Small intestine (tissue), 7 donors: ENCODE results near the gene TXNRD3. TPM values are rescaled to one million over a fixed set of nuclear protein-coding genes. Genes with fewer than 3 reads are reported as not detected.

Experiments
- DNase-seq, 2 donors: peaks; one replicate each; pipeline versions ENCODE4 v3.0.0 to v3.0.0-alpha.2; 2013
- FAIRE-seq: peaks from 2 replicates; lab custom pipeline; 2012; peaks lifted over from hg19 to GRCh38; lab: Jason Lieb, UNC
- H3K27ac ChIP-seq, 3 donors: one replicate each; pipeline ENCODE4 v1.5.1; 2013; ENCODE audit warnings: low read length in 2 of 3, mild to moderate bottlenecking in 2 of 3, control low read depth in 1 of 3, inconsistent platforms in 1 of 3, low read depth in 1 of 3, moderate library complexity in 1 of 3
- H3K27me3 ChIP-seq, 3 donors: one replicate each; pipeline ENCODE4 v1.6.1; 2013; ENCODE audit warnings: low read length in 3 of 3, inconsistent platforms in 1 of 3; ENCODE audit not compliant: control insufficient read depth in 3 of 3, insufficient read depth in 3 of 3
- H3K36me3 ChIP-seq, 3 donors: one replicate each; pipeline ENCODE4 v1.6.1; 2013; ENCODE audit warnings: low read length in 3 of 3, inconsistent platforms in 1 of 3, low read depth in 1 of 3, mild to moderate bottlenecking in 1 of 3, moderate library complexity in 1 of 3; ENCODE audit not compliant: control insufficient read depth in 3 of 3, insufficient read depth in 2 of 3
- H3K4me1 ChIP-seq, 3 donors: one replicate each; pipeline ENCODE4 v1.6.1; 2013; ENCODE audit warnings: low read length in 2 of 3, inconsistent platforms in 1 of 3, low read depth in 1 of 3, mild to moderate bottlenecking in 1 of 3, moderate library complexity in 1 of 3; ENCODE audit not compliant: control insufficient read depth in 3 of 3, insufficient read depth in 2 of 3
- H3K4me3 ChIP-seq, 3 donors: one replicate each; pipeline ENCODE4 v1.5.1; 2013; ENCODE audit warnings: low read length in 3 of 3, control low read depth in 1 of 3, inconsistent platforms in 1 of 3, low read depth in 1 of 3, mild to moderate bottlenecking in 1 of 3, moderate library complexity in 1 of 3
- H3K9me3 ChIP-seq, 2 donors: one replicate each; pipeline ENCODE4 v1.6.1; 2013; ENCODE audit warnings: low read depth in 1 of 2, low read length in 1 of 2; ENCODE audit not compliant: control insufficient read depth in 2 of 2, insufficient read depth in 1 of 2
- WGBS, 3 donors: extraction: QIAGEN DNeasy Blood & Tissue Kit; methylation state at CpG; one replicate each; pipeline ENCODE4 v1.1.7; 2013; 5-methylcytosine and 5-hydroxymethylcytosine counted together
- polyA plus RNA-seq, 4 donors: library from polyadenylated mRNA; stranded (reverse) in 3 of 4; unstranded in 1 of 4; fragments of 200-250 nt in 3 of 4; fragments of 120-200 nt in 1 of 4; gene quantifications; one replicate each; pipeline versions ENCODE4 v1.2.1 to v1.2.3, GENCODE V29; 2013
- donor health status: healthy with polysubstance abuse.
- donor health status: control.
- donor health status: control.
- donor health status: Bipolar disorder and iron deficiency.
- donor health status: healthy.

The TXNRD3 gene
- polyA plus RNA-seq, 4 donors, result 0.89 to 7.4 (median 2.8) TPM

DNA sequence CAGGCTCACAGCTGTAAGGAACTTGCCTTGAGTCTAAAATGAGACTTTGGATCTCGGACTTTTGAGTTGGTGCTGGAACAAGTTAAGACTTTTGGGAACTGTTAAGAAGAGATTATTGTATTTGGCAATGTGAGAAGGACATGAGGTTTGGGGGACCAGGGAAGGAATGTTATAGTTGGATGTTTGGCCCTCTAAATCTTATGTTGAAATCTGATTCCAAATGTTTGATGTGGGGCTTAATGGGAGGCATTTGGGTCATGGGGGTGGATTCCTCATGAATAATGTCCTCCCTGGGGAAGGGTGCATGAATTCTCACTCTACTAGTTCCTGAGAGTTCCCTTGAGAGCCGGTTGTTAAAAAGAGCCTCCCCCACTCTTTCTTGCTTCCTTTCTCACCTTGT, 30.6 kb upstream of the TXNRD3 start:
- DNase-seq (no peak), FAIRE-seq (no peak)
- Histone ChIP-seq H3K4me1 (no peaks in the 10 kb centered on the region), H3K27ac (no peak overlapping the region), H3K27me3 (peaks cover 0 to 2% (median 0%) of the 10 kb centered on the region in 3 donors), H3K4me3 (no peak overlapping the region), H3K36me3 (no peaks in the 10 kb centered on the region), H3K9me3 (no peaks in the 10 kb centered on the region)
- WGBS, 3 donors, result 57 to 80% (median 79%) methylated on average over 2 of the region's 2 CpGs

DNA sequence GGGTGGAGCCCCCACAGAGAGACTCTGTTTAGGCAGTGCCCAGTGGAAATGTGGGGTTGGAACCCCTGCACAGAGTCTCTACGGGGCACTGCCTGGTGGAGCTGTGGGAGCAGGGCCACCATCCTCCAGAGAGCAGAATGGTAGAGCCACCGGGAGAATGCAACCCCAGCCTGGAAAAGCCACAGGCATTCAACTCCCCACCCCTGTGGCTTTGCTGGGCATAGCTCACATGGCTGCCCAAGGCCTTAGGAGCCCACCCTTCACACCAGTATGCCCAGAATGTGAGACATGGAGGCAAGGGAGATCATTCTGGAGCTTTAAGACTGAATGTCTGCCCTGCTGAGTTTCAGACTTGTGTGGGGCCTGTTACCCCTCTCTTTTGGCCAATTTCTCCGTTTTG, 30.1 kb upstream of the TXNRD3 start:
- no peak overlapping the region for H3K4me3 ChIP-seq
- H3K27me3 ChIP-seq, result peaks cover 0 to 2% (median 0%) of the 10 kb centered on the region in 3 donors
- H3K36me3 ChIP-seq, result no peaks in the 10 kb centered on the region
- FAIRE-seq (no peak), DNase-seq (no peak)
- H3K27ac ChIP-seq, result no peak overlapping the region
- WGBS, 3 donors, result 80 to 86% (median 82%) methylated on average over 3 of the region's 3 CpGs
- no peaks in the 10 kb centered on the region for H3K9me3 ChIP-seq
- H3K4me1 ChIP-seq, result no peaks in the 10 kb centered on the region

DNA sequence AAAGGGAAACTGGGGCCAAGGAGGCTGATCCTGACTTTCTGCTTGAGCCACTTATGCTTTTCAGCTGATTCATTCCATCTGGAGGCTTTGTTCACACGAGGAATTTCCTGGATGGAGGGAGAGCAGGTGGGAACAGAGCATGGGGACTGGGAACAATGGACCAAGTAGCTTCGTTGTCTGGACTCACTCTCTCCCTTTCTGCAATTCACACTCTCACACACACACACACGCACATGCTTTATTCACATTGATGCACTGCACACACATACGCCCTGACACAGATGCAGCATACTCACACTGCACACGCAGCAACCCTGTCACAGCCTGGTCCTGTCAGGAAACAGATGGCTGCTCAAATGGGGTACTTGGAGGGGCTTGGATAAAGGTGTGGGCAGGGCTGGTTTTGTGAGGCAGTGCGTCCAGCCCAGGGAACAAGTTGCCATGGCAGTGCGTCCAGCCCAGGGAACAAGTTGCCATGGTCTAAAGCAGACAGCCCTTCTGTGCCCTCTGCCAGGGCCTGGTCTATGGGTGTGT, 29.4 kb upstream of the TXNRD3 start:
- no peaks in the 10 kb centered on the region for H3K9me3 ChIP-seq
- peaks cover 0 to 2% (median 0%) of the 10 kb centered on the region in 3 donors for H3K27me3 ChIP-seq
- no peaks in the 10 kb centered on the region for H3K36me3 ChIP-seq
- H3K27ac ChIP-seq, result no peak overlapping the region
- H3K4me3 ChIP-seq, result no peak overlapping the region
- DNase-seq (no peak), FAIRE-seq (no peak)
- no peaks in the 10 kb centered on the region for H3K4me1 ChIP-seq
- 48 to 65% (median 65%) methylated on average over 7 of the region's 7 CpGs for WGBS, 3 donors

DNA sequence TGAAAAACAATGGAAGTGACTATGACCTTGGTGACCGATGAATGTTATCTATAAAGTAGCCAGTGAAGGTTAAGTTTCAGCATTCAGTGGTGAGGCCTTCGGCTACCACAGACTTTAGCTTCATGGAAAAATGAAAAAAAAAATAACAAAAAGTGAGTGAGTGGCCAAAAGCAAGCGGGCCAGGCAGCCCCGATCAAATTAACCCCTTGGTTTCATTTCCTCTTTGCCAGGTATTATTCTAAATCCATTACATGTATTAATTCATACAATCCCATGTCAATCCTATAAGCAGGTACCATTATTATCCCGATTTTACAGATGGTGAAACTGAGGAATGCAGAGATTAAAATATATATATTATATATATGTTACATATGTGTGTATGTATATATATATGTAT, 28.1 kb upstream of the TXNRD3 start:
- FAIRE-seq, result no peak
- H3K4me3 ChIP-seq, result no peak overlapping the region

DNA sequence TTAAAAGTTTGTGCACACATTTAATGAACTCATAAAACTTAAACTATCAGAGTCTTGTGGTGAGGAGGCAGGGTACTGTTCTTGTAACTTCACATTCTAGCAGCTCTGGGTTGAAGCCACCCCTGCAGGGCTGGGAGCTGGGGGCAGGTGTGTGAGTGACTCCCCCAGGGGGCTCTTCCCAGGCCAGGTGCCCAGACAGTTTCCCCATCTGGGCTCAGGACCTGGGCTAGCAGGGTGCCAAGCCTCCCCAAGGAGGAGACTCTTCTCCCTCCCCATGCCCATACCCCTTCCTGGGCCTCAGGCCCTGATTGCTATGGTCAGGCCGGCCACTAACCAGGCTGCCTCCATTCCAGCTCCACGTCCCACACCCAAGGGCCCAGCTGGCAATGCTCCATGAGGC, 27.1 kb upstream of the TXNRD3 start:
- FAIRE-seq (no peak), DNase-seq (no peak)
- no peak overlapping the region for H3K27ac ChIP-seq
- H3K36me3 ChIP-seq, result no peaks in the 10 kb centered on the region
- H3K4me3 ChIP-seq, result no peak overlapping the region
- H3K9me3 ChIP-seq, result no peaks in the 10 kb centered on the region
- peaks cover 0 to 3% (median 0%) of the 10 kb centered on the region in 3 donors for H3K4me1 ChIP-seq
- 60 to 86% (median 85%) methylated on average over 2 of the region's 2 CpGs for WGBS, 3 donors
- peaks cover 0 to 8% (median 2%) of the 10 kb centered on the region in 3 donors for H3K27me3 ChIP-seq

More for the DNA sequence above, 28.1 kb upstream of the TXNRD3 start:
- DNase-seq, result no peak
- WGBS, 3 donors, result 71 to 77% (median 72%) methylated on average over 5 of the region's 5 CpGs
- H3K9me3 ChIP-seq, result no peaks in the 10 kb centered on the region
- no peaks in the 10 kb centered on the region for H3K36me3 ChIP-seq
- H3K27ac ChIP-seq, result no peak overlapping the region
- H3K4me1 ChIP-seq, result peaks cover 0 to 3% (median 0%) of the 10 kb centered on the region in 3 donors
- peaks cover 0 to 6% (median 2%) of the 10 kb centered on the region in 3 donors for H3K27me3 ChIP-seq

- H3K9me3 ChIP-seq, result no peaks in the 10 kb centered on the region
- peaks cover 0 to 3% (median 0%) of the 10 kb centered on the region in 3 donors for H3K4me1 ChIP-seq
- H3K4me3 ChIP-seq, result no peak overlapping the region
- WGBS, 3 donors, result 87 to 88% (median 87%) methylated on average over 4 of the region's 4 CpGs
- no peak for DNase-seq
- peaks cover 0 to 11% (median 2%) of the 10 kb centered on the region in 3 donors for H3K27me3 ChIP-seq
- H3K27ac ChIP-seq, result no peak overlapping the region
- no peaks in the 10 kb centered on the region for H3K36me3 ChIP-seq
- no peak for FAIRE-seq
Measured at GRCh38 chr3:126680667-126681055, 25.7 kb upstream of the TXNRD3 start.

DNA sequence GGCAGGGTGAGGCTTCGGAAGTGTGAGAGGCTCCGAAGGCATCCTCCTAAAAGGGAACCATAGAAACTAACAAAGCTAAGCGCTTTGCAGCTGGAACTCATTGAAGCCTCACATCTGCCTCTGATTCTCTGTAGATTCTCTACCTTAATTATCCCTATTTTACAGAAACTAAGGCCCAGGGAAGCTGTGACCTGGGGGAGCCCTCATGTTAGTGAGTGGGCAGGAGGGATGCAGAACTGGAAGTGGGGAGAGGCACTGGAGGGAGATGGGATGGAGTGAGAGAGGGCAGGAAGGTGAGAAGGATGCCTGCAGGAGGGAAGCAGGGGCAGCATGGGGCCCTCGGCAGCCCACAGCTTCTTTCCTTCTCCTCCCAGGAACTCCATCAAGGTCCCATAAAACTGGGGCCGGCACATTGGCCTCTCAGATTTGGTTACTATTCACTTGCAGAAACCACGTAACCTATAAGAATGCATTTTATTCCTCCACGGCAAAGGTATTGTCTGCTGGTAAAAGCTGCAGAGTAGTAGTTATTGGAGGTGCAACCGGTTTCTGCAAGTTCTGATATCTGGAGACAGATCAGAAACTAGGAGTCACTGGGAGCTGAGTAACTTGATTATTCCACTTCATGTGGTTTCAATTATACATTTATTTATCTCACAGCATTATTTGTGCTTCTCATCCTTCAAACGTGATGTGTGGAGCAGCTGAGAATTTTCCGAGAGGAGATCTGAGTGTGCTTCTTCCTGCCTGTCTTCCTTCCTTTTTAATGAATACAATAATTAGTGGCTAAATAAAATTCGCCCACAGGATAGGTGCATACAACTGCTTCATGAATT, 25.1 kb upstream of the TXNRD3 start:
- DNase-seq (no peak), FAIRE-seq (no peak)
- no peaks in the 10 kb centered on the region for H3K9me3 ChIP-seq
- 80 to 84% (median 83%) methylated on average over 11 of the region's 11 CpGs for WGBS, 3 donors
- no peak overlapping the region for H3K27ac ChIP-seq
- no peaks in the 10 kb centered on the region for H3K36me3 ChIP-seq
- peaks cover 0 to 3% (median 0%) of the 10 kb centered on the region in 3 donors for H3K4me1 ChIP-seq
- no peak overlapping the region for H3K4me3 ChIP-seq
- H3K27me3 ChIP-seq, result peaks cover 0 to 8% (median 2%) of the 10 kb centered on the region in 3 donors

DNA sequence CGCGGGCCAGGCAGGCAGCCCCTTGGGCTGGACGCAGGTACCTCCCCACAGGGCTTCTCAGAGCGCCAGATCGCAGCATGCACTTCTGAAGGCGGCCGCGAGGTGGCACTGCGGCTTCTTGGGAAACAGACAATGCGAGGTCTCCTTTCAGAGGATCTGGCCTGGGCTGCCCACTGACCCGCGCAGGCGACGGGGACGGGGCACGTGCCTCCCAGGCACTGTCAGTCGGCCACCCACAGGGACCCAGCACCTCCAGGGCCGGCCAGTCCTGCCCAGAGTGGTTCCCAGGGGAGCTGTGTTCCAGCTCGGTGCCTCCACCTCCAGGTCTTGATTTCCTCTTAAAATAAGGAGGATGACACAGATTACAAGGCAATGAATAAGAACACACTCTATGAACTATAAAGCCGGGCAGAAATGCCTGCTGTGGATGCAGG, 24.4 kb upstream of the TXNRD3 start:
- Histone ChIP-seq H3K36me3 (no peaks in the 10 kb centered on the region), H3K4me1 (peaks cover 0 to 3% (median 0%) of the 10 kb centered on the region in 3 donors), H3K9me3 (no peaks in the 10 kb centered on the region), H3K27me3 (peaks cover 0 to 8% (median 2%) of the 10 kb centered on the region in 3 donors), H3K27ac (no peak overlapping the region), H3K4me3 (no peak overlapping the region)
- peak; percentile 63 to 86 for DNase-seq
- FAIRE-seq, result no peak
- 4 to 6% (median 4%) methylated on average over 20 of the region's 20 CpGs for WGBS, 3 donors
